ENCODE data around the gene RPS5. TPM values are rescaled to one million over a fixed set of nuclear protein-coding genes. Genes with fewer than 3 reads are reported as not detected.

Gene RPS5
- total RNA-seq, 1 experiment from 2014 or later: 1,487 TPM

DNA sequence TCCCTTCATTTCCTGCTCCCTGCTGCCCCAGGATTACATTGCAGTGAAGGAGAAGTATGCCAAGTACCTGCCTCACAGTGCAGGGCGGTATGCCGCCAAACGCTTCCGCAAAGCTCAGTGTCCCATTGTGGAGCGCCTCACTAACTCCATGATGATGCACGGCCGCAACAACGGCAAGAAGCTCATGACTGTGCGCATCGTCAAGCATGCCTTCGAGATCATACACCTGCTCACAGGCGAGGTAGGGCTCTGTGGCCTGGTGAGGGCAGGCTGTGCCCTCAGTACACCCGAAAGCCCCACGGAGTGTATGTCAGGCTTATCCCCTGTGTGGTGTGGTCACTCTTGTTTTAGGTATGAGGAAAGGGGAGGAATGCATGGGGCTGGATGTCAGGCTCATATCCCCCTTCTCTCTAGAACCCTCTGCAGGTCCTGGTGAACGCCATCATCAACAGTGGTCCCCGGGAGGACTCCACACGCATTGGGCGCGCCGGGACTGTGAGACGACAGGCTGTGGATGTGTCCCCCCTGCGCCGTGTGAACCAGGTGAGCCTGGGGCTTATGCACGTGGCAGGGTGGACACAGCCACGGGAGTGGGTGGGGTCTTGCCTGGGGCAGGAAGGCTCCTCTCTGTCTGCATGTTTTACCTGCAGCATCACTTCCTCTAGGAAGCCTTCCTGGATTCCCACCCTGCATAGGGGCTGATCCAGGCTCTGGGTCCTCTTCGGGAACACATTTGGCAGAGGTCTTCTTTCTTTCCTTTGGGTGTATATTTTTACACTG is 6.1 kb downstream of the RPS5 start:
- in situ Hi-C loops (cut with HindIII; ENCODE audit: low pct_unique_long_range_greater_than_20kb, low sequenced_read_pairs) (no loop called here), intact Hi-C loops (cut with micrococcal nuclease; ENCODE audit: unreplicated experiment) (no loop called here)
- CTCF ChIA-PET: interaction anchor here (0.7 kb wide), 1 partner anchor 145 kb away, joined by 3 read pairs; no protein-coding TSS in a partner anchor
- Histone ChIP-seq H3K36me3 (ENCODE audit: control insufficient read depth, insufficient read depth, low read length) (peaks cover 28% of the 10 kb centered on the region), H3K9me3 (ENCODE audit: control insufficient read depth, insufficient read depth, low read depth, low read length) (no peaks in the 10 kb centered on the region), H3K27ac (ENCODE audit: low read length) (no peak overlapping the region), H3K27me3 (ENCODE audit: control insufficient read depth, insufficient read depth, low read length) (no peaks in the 10 kb centered on the region), H3K4me1 (ENCODE audit: control insufficient read depth, insufficient read depth, low read length) (peaks cover 27% of the 10 kb centered on the region), H3K4me3 (ENCODE audit: low read depth in 2 of 2, low read length in 2 of 2) (no peak overlapping the region)
- ATAC-seq (no peak), DNase-seq (ENCODE audit: low read depth, low spot score) (no peak)
- no TSS peak for BruUV-seq (replicated peaks)
- POLR2A ChIA-PET: no interaction called here
- TF ChIP-seq, protein P1, sequence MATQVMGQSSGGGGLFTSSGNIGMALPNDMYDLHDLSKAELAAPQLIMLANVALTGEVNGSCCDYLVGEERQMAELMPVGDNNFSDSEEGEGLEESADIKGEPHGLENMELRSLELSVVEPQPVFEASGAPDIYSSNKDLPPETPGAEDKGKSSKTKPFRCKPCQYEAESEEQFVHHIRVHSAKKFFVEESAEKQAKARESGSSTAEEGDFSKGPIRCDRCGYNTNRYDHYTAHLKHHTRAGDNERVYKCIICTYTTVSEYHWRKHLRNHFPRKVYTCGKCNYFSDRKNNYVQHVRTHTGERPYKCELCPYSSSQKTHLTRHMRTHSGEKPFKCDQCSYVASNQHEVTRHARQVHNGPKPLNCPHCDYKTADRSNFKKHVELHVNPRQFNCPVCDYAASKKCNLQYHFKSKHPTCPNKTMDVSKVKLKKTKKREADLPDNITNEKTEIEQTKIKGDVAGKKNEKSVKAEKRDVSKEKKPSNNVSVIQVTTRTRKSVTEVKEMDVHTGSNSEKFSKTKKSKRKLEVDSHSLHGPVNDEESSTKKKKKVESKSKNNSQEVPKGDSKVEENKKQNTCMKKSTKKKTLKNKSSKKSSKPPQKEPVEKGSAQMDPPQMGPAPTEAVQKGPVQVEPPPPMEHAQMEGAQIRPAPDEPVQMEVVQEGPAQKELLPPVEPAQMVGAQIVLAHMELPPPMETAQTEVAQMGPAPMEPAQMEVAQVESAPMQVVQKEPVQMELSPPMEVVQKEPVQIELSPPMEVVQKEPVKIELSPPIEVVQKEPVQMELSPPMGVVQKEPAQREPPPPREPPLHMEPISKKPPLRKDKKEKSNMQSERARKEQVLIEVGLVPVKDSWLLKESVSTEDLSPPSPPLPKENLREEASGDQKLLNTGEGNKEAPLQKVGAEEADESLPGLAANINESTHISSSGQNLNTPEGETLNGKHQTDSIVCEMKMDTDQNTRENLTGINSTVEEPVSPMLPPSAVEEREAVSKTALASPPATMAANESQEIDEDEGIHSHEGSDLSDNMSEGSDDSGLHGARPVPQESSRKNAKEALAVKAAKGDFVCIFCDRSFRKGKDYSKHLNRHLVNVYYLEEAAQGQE (IDR thresholded peaks at IDR 0.05; ENCODE audit: insufficient read depth in 1 of 2, low read depth in 2 of 2, low read length in 1 of 2): no peak
- TF ChIP-seq POLR2AphosphoS5 (IDR thresholded peaks at IDR 0.05; ENCODE audit: low read depth, low read length) (no peak), TCF7L2 (IDR thresholded peaks at IDR 0.05; ENCODE audit: low read depth, low read length) (no peak), SIN3A (IDR thresholded peaks at IDR 0.05; ENCODE audit: borderline replicate concordance, insufficient read depth, low read depth, low read length) (no peak), CTCF (IDR thresholded peaks at IDR 0.05) (no peak)

DNA sequence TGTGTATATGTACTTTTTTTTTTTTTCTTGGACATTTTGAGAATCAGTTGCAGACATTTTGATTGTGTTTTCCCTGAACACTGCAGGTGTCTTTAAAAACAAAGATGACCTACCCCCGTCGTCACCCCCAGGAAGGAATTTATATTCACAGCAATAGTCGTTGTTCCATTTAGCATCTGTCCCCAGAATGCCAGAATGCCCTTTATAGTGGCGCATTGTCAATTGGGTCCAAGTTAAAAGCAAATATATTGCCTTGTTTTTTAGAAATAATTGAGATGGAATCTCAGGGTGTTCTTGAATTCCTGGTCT is 6.6 kb downstream of the RPS5 start:
- in situ Hi-C loops (cut with HindIII; ENCODE audit: low pct_unique_long_range_greater_than_20kb, low sequenced_read_pairs): no loop called here
- TF ChIP-seq TCF7L2 (IDR thresholded peaks at IDR 0.05; ENCODE audit: low read depth, low read length): no peak
- no peak for TF ChIP-seq CTCF (IDR thresholded peaks at IDR 0.05)
- no peak for TF ChIP-seq POLR2AphosphoS5 (IDR thresholded peaks at IDR 0.05; ENCODE audit: low read depth, low read length)
- ChIA-PET CTCF (no interaction called here), POLR2A (no interaction called here)
- BruUV-seq (replicated peaks): no TSS peak
- intact Hi-C loops (cut with micrococcal nuclease; ENCODE audit: unreplicated experiment): no loop called here
- H3K9me3 ChIP-seq (ENCODE audit: control insufficient read depth, insufficient read depth, low read depth, low read length): no peaks in the 10 kb centered on the region
- ATAC-seq: no peak
- H3K4me3 ChIP-seq (ENCODE audit: low read depth in 2 of 2, low read length in 2 of 2): no peak overlapping the region
- peaks cover 23% of the 10 kb centered on the region for H3K36me3 ChIP-seq (ENCODE audit: control insufficient read depth, insufficient read depth, low read length)
- no peaks in the 10 kb centered on the region for H3K27me3 ChIP-seq (ENCODE audit: control insufficient read depth, insufficient read depth, low read length)
- no peak for DNase-seq (ENCODE audit: low read depth, low spot score)
- no peak overlapping the region for H3K27ac ChIP-seq (ENCODE audit: low read length)
- peaks cover 23% of the 10 kb centered on the region for H3K4me1 ChIP-seq (ENCODE audit: control insufficient read depth, insufficient read depth, low read length)
